Gastrocnemius medialis (tissue), 4 donors: ENCODE measurements around the gene B4GALNT2.

Source experiments
- CTCF ChIP-seq, 5 experiments: fragments of 450-650 bp in 3 of 5; fragments of 200-600 bp in 2 of 5; sonication (generic) in 2 of 5; IDR thresholded peaks in 4 of 5; conservative IDR thresholded peaks in 1 of 5; 1 replicate in 4 of 5; 2 replicates in 1 of 5; pipeline ENCODE4 v1.5.1; 2016 to 2019; ENCODE audit warnings: antibody characterized with exemption in 5 of 5, mild to moderate bottlenecking in 3 of 5, moderate library complexity in 3 of 5
- POLR2A ChIP-seq, 2 donors: fragments of 450-650 bp; IDR thresholded peaks; one replicate each; pipeline ENCODE4 v1.6.1; 2017; ENCODE audit warnings: antibody characterized with exemption in 2 of 2, mild to moderate bottlenecking in 2 of 2, moderate library complexity in 2 of 2

- TF ChIP-seq CTCF (IDR thresholded peaks at IDR 0.05 in 4 of 5, conservative IDR thresholded peaks at IDR 0.05 in 1 of 5): no peak
- TF ChIP-seq POLR2A (IDR thresholded peaks at IDR 0.05): no peak
Observed at GRCh38 chr17:49111934-49112333, 20.6 kb upstream of the B4GALNT2 start.
